ENCODE measurements around the gene RARRES2.
"Not testable (repeated sequence)": the region's sequence is repeated elsewhere in the genome, so short reads cannot be mapped to it uniquely, and the experiment has no call there.

RARRES2 gene

DNA sequence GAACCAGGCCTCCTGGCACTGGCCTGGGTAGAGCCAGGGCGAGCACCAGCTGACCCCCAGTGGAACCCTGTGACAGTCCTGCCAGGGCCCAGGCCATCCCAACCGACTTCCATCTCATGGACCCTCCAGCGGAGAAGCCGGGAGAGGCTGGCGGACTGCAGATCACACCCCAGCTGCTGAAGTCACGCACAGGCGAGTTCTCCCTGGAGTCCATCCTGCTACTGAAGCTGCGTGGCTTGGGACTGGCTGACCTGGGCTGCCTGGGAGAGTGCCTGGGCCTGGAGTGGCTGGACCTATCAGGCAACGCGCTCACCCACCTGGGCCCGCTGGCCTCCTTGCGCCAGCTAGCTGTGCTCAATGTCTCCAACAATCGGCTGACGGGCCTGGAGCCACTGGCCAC is 4.7 kb downstream of the RARRES2 start:
- DNase-seq, result no peak

- DNase-seq, result no peak
These were observed 5.7 kb downstream of the RARRES2 start for GRCh38 chr7:150335774-150336112.

- DNase-seq, result no peak
These were observed 6.2 kb downstream of the RARRES2 start for GRCh38 chr7:150335108-150335773.

DNA sequence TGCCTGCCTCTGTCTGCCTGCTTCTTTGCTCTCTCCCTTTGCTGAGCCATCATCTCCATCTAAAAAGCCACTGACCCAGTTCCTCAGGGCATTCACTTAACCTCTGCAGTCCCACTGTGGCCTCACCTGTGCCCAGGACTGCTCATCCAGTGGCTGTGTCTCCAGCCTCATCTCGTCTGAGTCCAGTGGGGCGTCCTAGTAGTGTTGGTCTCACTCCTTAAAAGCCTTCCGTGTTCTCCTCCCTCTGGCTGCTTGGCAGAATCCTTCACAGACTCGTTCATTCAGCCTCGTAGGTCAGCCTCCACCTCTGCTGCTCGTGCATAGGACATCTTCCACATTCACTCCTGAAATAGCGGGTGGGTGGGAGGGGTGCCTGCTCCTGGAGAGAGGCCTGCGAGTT is 7.3 kb downstream of the RARRES2 start:
- DNase-seq, result no peak

DNA sequence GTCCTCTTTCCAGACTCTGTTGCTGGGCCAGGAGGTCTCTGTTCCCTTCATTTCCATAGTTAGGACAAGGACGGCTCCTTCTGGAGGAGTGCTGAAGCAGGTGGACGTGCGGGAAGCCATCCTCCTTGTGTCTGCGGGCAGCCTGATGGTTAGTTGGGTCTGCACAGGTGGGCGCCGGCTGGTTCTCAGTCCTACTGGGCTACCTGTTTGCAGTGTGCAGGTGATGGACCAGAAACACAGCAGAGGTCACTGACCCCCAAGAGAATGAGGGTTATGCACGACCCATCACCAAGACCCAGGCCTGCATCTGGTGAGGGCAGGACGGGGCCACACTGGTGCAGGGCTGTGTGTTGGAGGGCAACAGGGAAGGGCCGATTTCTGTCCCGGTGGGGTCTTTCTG is 7.8 kb downstream of the RARRES2 start:
- DNase-seq, result no peak

- no peak for DNase-seq
These were observed 8.4 kb downstream of the RARRES2 start for GRCh38 chr7:150332852-150333635.

DNA sequence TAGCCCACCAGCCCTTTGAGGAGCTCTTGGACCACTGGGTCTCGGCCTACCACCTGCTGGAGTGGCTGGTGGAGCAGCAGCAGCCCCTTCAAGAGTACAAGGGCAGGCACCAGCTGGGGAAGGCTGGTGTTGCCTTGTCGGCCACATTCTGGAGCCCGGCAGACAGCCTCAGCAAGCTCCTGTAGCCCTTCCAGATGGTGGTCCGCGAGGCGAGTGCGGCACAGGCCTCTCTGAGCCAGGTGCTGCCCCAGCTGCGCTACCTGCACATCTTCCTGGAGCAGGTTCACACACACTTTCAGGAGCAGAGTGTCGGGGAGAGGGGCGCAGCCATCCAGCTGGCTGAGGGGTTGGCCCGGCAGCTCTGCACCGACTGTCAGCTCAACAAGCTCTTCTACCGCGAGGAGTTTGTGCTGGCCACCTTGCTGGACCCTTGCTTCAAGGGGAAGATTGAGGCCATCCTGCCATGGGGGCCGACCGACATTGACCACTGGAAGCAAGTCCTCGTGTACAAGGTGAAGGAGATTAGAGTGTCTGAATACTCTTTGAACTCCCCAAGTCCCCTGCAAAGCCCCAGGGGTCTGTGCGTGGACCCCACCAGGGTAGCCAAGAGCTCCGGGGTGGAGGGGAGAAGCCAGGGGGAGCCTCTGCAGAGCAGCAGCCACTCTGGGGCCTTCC is 11.1 kb downstream of the RARRES2 start:
- no peak for DNase-seq

DNA sequence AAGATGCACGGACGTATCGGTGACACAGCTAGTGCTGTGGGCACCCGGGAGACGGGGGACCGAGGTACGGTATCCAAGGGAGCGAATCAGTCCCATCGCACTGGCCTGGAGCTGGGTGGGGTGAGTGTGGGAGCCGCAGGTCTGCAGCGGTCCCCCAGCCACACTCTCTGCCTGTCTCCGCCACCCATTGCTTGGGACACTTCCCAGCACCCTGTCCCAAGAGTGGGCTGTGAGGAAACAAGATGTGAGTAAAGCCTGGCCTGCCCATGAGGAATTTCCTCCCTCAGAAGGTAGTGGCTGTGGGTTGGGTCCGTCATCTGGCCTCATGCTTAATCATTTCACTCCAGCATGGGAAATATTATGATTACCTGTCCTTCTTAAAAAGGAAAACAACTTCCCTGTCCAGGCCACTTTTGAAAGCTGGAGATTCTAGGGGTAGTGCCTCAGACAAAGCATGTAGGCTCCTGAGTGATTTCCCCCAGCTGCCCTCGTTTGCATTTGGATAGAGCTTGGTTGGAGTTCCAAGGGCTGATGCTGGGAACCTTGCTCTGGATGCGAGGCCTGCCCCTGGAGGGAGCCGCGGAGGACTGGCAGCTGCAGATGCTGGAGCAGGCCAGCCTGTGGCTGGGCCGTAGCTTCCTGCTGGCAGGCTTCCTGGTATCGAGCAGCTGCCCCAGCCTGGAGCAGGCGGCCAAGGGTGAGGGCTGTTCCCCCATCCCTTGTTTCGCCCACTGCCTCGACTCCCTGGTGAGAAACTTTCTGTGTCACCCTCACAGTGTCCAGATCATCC is 11.9 kb downstream of the RARRES2 start:
- no peak for DNase-seq

- no peak for DNase-seq
These were observed 14.1 kb downstream of the RARRES2 start for GRCh38 chr7:150327308-150327707.

DNA sequence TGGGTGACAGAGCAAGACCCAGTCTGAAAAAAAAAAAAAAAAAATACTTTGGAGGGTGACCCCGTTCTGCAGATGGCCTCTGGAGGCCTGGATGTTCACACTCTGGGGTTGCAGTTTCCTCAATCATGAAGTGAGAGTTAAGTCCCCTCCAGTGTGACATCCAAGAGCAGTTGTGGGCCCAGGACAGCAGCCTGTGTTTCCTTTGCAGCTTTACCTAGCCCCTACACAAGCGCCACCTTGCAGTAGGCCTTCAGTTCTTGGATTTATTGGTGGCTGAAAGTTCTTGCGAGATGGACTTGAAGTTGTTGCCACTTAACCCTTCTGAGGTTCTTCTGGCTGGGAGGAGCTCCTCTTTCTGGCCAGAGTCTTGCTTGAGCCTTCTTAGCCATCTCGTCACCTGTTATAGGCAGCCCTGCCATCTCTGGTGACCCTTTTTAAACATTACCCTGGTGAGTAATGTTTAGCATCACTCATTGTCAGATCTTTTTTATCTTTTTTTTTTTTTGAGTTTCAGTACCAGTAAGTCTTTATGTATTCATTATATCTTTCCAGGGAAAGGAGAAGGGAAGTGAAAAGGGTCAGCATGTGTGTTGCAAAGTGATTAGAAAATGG is 14.7 kb downstream of the RARRES2 start:
- no peak for DNase-seq

DNA sequence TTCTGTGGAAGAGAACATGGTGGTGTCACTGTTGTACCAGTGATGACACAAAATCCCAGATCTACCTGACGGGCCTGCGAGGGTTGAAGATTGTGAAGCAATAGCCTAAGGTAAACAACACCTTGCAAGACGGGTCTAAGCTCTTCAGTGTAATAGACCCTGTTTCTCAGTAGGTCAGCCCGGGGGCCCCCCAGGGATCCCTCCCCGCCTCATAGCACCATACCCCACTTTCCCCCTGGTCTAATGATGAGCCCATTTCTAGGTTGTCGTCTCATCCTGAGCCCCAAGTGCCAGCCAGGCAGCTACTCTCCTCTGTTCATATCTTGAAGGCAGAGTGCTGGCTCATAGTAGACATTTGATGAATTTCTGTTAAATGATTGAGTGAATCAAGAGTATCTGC is 15.5 kb downstream of the RARRES2 start:
- DNase-seq, result no peak

GRCh38 chr7:150325110-150325611 is 16.3 kb downstream of the RARRES2 start:
- DNase-seq, result no peak

GRCh38 chr7:150324373-150324961 is 17.0 kb downstream of the RARRES2 start:
- peak; percentile 16 for DNase-seq

GRCh38 chr7:150323682-150324372 is 17.6 kb downstream of the RARRES2 start:
- no peak for DNase-seq

DNA sequence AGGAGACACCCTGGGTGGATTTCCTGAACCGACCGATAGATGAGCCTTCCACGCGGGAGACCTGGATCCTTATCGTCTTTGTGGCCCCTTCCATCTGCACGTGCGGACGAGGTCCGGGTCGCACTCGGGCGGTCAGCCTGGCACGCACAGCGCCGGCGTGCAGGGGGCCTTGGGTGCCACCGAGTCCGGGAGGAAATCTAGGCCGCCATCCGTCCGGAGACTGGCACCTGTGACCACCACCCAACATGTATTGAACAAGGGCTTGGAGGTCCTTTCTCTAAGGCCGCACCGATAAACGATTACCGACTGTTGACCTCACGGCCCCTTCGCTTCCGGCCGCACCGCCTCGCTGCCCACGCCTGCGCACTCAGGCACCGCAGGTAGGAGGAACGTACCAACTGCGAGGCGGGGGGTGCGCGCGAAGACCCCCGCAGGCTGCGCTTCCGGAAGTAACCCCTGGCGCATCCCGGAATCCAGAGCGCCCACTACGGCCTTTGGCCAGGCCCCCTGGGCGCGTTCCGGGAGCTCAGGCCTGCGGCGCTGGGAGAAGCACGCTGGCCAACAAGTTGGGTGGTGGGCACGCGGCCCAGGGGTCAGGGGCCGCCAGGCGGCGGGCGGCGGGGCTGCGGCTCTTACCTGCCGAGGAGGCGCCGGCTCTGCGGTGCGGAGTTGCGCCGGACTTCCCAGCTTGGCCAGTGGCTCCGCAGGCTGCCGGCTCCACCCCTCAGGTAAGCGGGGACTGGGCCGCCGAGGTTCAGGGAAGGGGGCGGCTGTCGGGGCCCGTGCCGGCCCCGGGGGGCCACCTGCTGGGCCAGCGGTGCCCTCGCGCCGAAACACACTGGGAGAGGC is 18.4 kb downstream of the RARRES2 start, which contains the start of the genes ACTR3C and LRRC61:
Gene ACTR3C, minus strand, starts transcription at position 713 of the 849 bp plus-strand sequence. CDS start 28,249 bp downstream, outside the sequence.
Gene LRRC61, plus strand, starts transcription at position 523 of the 849 bp plus-strand sequence. CDS start 13,507 bp downstream, outside the sequence.
- peak; percentile 75 for DNase-seq

GRCh38 chr7:150322114-150322832 is 19.2 kb downstream of the RARRES2 start:
- DNase-seq, result peak; percentile 23

- no peak for DNase-seq
These were observed 19.7 kb downstream of the RARRES2 start for GRCh38 chr7:150321788-150322113.

DNA sequence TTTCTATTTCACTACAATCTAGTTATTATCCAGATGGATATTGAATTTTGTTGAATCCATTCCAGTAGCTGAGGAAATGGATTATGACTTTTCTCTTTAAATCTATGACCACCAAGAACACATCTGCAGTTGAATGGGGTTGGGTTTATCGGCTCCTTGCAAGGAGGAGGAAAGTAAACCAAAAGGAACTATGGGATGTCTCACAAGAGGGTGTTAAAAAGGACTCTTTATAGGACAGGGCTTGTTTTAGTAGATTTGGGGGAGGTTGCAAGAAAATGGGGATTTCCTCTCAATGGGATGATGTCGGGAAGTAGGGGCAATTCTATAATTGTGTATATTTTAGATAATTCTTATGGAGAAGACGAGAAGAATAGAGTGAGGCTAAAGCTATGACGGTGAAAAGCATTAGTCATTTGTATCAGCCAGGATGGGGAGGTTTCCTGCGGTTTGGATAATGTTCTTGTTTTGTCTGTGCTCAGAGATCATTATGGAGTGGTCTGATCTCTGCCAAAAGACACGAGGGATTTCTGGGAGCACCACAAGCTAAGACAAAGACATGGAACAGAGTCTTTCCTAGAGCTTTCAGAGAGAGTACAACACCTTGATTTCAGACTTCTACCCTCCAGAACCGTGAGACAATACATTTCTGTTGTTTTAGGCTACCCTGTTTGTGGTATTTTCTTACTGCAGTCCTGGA is 23.5 kb downstream of the RARRES2 start:
- DNase-seq, result no peak

DNA sequence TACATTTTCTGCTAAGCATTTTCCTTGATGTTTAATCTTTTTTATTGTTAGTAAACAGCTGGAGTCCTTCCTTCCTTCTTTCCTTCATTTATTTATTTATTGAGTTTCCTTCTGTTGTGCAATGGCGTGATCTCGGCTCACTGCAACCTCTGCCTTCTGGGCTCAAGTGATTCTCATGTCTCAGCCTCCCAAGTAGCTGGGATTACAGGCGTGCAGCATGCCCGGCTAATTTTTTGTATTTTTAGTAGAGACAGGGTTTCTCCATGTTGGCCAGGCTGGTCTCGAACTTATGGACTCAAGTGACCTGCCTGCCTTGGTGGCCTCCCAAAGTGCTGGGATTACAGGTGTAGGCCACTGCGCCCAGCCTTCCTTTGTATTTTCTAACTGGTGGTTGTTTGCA is 24.4 kb downstream of the RARRES2 start:
- not testable (repeated sequence) for DNase-seq

Measured in CD4-positive, alpha-beta T cell treated with Interleukin-17A for 4 hours (primary cell).